Measurements from ENCODE around the gene BICDL2.

Gene BICDL2

GRCh38 chr16:3014971-3015370 lies 21.8 kb downstream of the BICDL2 start:
- no peak for DNase-seq (ENCODE audit: low spot score)
- no peak overlapping the region for H3K4me3 ChIP-seq
- no peak overlapping the region for H3K27ac ChIP-seq
- no peak for TF ChIP-seq CTCF (IDR thresholded peaks at IDR 0.05)

GRCh38 chr16:3013998-3014690 lies 22.6 kb downstream of the BICDL2 start:
- DNase-seq (ENCODE audit: low spot score) = no peak
- Histone ChIP-seq H3K4me3 (no peak overlapping the region), H3K27ac (no peak overlapping the region)
- no peak for TF ChIP-seq CTCF (IDR thresholded peaks at IDR 0.05)

GRCh38 chr16:3013491-3013951 lies 23.2 kb downstream of the BICDL2 start:
- no peak for TF ChIP-seq CTCF (IDR thresholded peaks at IDR 0.05)
- DNase-seq (ENCODE audit: low spot score) = no peak
- Histone ChIP-seq H3K4me3 (no peak overlapping the region), H3K27ac (no peak overlapping the region)

GRCh38 chr16:3012828-3013420 lies 23.8 kb downstream of the BICDL2 start, which contains the start of gene CLDN9:
Gene CLDN9 (plus strand): TSS chr16:3012923. CDS start chr16:3013363, 440 bp downstream.
- no peak for TF ChIP-seq CTCF (IDR thresholded peaks at IDR 0.05)
- no peak for DNase-seq (ENCODE audit: low spot score)
- Histone ChIP-seq H3K4me3 (no peak within 1 kb of the TSS), H3K27ac (no peak within 1 kb of the TSS)

GRCh38 chr16:3012246-3012645 lies 24.5 kb downstream of the BICDL2 start:
- no peak for TF ChIP-seq CTCF (IDR thresholded peaks at IDR 0.05)
- Histone ChIP-seq H3K27ac (no peak overlapping the region), H3K4me3 (no peak overlapping the region)
- no peak for DNase-seq (ENCODE audit: low spot score)

- DNase-seq (ENCODE audit: low spot score) = no peak
- no peak for TF ChIP-seq CTCF (IDR thresholded peaks at IDR 0.05)
- Histone ChIP-seq H3K27ac (no peak overlapping the region), H3K4me3 (no peak overlapping the region)
These were observed 26.2 kb downstream of the BICDL2 start for GRCh38 chr16:3010510-3010909.

Measured in coronary artery (tissue), 2 donors.